Activated CD4-positive, alpha-beta memory T cell treated with anti-CD3 and anti-CD28 coated beads for 36 hours (primary cell): ENCODE data around the gene UBL4A. TPM values are rescaled to one million over a fixed set of nuclear protein-coding genes. Genes with fewer than 3 reads are reported as not detected.

ENCODE experiments used
- microRNA-seq: library from miRNA; unstranded; fragments of <30 nt; microRNA quantifications from one replicate; pipeline ENCODE4 v1.2.0, GENCODE V29; 2022; ENCODE audit warnings: borderline number of aligned reads, borderline microRNAs expressed, borderline replicate concordance
- total RNA-seq, 2 experiments: library from RNA; stranded (reverse); gene quantifications; one replicate each; pipeline ENCODE4 v1.2.3, GENCODE V29; 2021

UBL4A gene
- total RNA-seq, 2 experiments from 2014 or later = 49.5 to 53.3 TPM

Small RNA genes within 50 kb of the gene (microRNA-seq; reads per million reads assigned to microRNA genes)
- gene MIR6858 = not detected

Other genes with a start within 250 kb of the UBL4A start
- not detected for gene OPN1MW3, start 229.0 kb downstream of the UBL4A start, total RNA-seq
- gene TEX28, start 191.5 kb downstream of the UBL4A start, total RNA-seq = not detected
- under 1 TPM; 0.15 to 0.21 TPM for gene TKTL1, start 190.8 kb downstream of the UBL4A start, total RNA-seq
- 1,000 to 10,000 TPM; 1,023 to 1,032 TPM for gene FLNA, start 112.0 kb downstream of the UBL4A start, total RNA-seq
- gene EMD, start 107.3 kb downstream of the UBL4A start, total RNA-seq = 10 to 100 TPM; 75.8 to 79.1 TPM
- gene RPL10, start 88.2 kb downstream of the UBL4A start, total RNA-seq = 1,000 to 10,000 TPM; 3,597 to 3,654 TPM
- gene DNASE1L1, start 77.4 kb downstream of the UBL4A start, total RNA-seq = 10 to 100 TPM; 12.5 to 13.3 TPM
- gene TAFAZZIN, start 75.1 kb downstream of the UBL4A start, total RNA-seq = 10 to 100 TPM; 58.6 to 66.4 TPM
- gene ATP6AP1, start 57.9 kb downstream of the UBL4A start, total RNA-seq = 10 to 100 TPM; 30.8 to 31.6 TPM
- gene GDI1, start 49.5 kb downstream of the UBL4A start, total RNA-seq = 100 to 1,000 TPM; 119 to 121 TPM
- gene FAM50A, start 42.5 kb downstream of the UBL4A start, total RNA-seq = 10 to 100 TPM; 61.1 to 61.9 TPM
- gene PLXNA3, start 28.3 kb downstream of the UBL4A start, total RNA-seq = 10 to 100 TPM; 33.7 to 35.2 TPM
- 10 to 100 TPM; 45.5 to 47.7 TPM for gene LAGE3, start 7.3 kb downstream of the UBL4A start, total RNA-seq
- 10 to 100 TPM; 14.4 to 16.1 TPM for gene SLC10A3, start 4.0 kb upstream of the UBL4A start, total RNA-seq
- 10 to 100 TPM; 21.4 to 28.4 TPM for gene FAM3A, start 29.6 kb upstream of the UBL4A start, total RNA-seq
- gene G6PD, start 60.2 kb upstream of the UBL4A start, total RNA-seq = 10 to 100 TPM; 65.8 to 70.4 TPM
- gene IKBKG, start 61.0 kb upstream of the UBL4A start, total RNA-seq = 10 to 100 TPM; 39.4 to 45.9 TPM
- gene CTAG1A, start 98.5 kb upstream of the UBL4A start, total RNA-seq = not detected
- not detected for gene CTAG1B, start 132.7 kb upstream of the UBL4A start, total RNA-seq
- not detected for gene CTAG2, start 167.0 kb upstream of the UBL4A start, total RNA-seq